HepG2 (cell line): ENCODE measurements around the gene MRPL10. TPM values are rescaled to one million over a fixed set of nuclear protein-coding genes. Genes with fewer than 3 reads are reported as not detected.

Experiments
- EP300 ChIP-seq, 3 experiments: sonication (generic) in 1 of 3; formaldehyde crosslinking in 1 of 3; IDR thresholded peaks; 2 replicates each; pipeline versions ENCODE4 v1.5.1 to v1.6.1; 2011 to 2020; ENCODE audit warnings: low read depth in 2 of 3, low read length in 2 of 3, borderline replicate concordance in 1 of 3, improper control_type of control experiment in 1 of 3, mild to moderate bottlenecking in 1 of 3, missing genetic modification reagents in 1 of 3, moderate library complexity in 1 of 3
- GMEB2 ChIP-seq: IDR thresholded peaks from 2 replicates; pipeline ENCODE4 v1.6.1; 2016; ENCODE audit warnings: missing biosample characterization, missing genetic modification reagents, low read depth
- HNF1B ChIP-seq: sonication (generic); formaldehyde crosslinking; IDR thresholded peaks from 2 replicates; pipeline ENCODE4 v1.5.1; 2020; ENCODE audit warnings: mild to moderate bottlenecking, moderate library complexity, missing genetic modification reagents
- IKZF5 ChIP-seq: IDR thresholded peaks from 2 replicates; pipeline ENCODE4 v1.6.1; 2018; ENCODE audit warnings: missing genetic modification reagents, mild to moderate bottlenecking, missing compliant biosample characterization
- KAT2B ChIP-seq: fragments of 150-350 bp; IDR thresholded peaks from 2 replicates; pipeline ENCODE4 v1.6.1; 2014; ENCODE audit warnings: low read depth, low read length, borderline replicate concordance
- MTA1 ChIP-seq: sonication (generic); formaldehyde crosslinking; IDR thresholded peaks from 2 replicates; pipeline ENCODE4 v1.4.0; 2020; ENCODE audit warnings: missing genetic modification reagents, mild to moderate bottlenecking, borderline replicate concordance
- PAX8 ChIP-seq: sonication (generic); formaldehyde crosslinking; IDR thresholded peaks from 2 replicates; pipeline ENCODE4 v1.8.0; 2022; ENCODE audit warnings: mild to moderate bottlenecking, missing genetic modification reagents, borderline replicate concordance
- TCF7L2 ChIP-seq: IDR thresholded peaks from 2 replicates; pipeline ENCODE4 v1.6.1; 2011; ENCODE audit warnings: mild to moderate bottlenecking, low read depth, low read length, moderate library complexity
- U2AF1 ChIP-seq: fragments of 200-400 bp; formaldehyde crosslinking; optimal IDR thresholded peaks from 2 replicates; pipeline ENCODE3; 2017; ENCODE audit warnings: mild to moderate bottlenecking, low read depth, low read length
- ZNF354B ChIP-seq: sonication (generic); formaldehyde crosslinking; IDR thresholded peaks from 2 replicates; pipeline ENCODE4 v1.8.0; 2022; ENCODE audit warnings: mild to moderate bottlenecking, missing genetic modification reagents
- ZNF432 ChIP-seq: sonication (generic); formaldehyde crosslinking; IDR thresholded peaks from 2 replicates; pipeline ENCODE4 v1.5.0; 2020; ENCODE audit warnings: missing genetic modification reagents, mild to moderate bottlenecking, borderline replicate concordance
- polyA plus RNA-seq, 8 experiments: library from polyadenylated mRNA; depleted of rRNA in 3 of 8; stranded (reverse) in 7 of 8; unstranded in 1 of 8; fragments of >200 nt; fragmentation: Illumina TruSeq in 4 of 8; extraction: Trizol in 4 of 8; gene quantifications; 2 replicates each; pipeline versions ENCODE4 v1.2.1 to v1.2.3, GENCODE V29; 2011 to 2016; ENCODE audit warnings: low read depth in 4 of 8, missing spikeins in 1 of 8, mixed read lengths in 1 of 8; ENCODE audit not compliant: insufficient read depth in 1 of 8
- total RNA-seq, 5 experiments: library from RNA; depleted of rRNA; stranded (reverse); fragments of >200 nt; fragmentation: Illumina TruSeq; extraction: Trizol; gene quantifications; 2 replicates each; pipeline ENCODE4 v1.2.3, GENCODE V29; 2016; ENCODE audit warnings: low read depth in 1 of 5
- TF ChIP-seq, protein P1 (sequence below): sonication (generic); formaldehyde crosslinking; IDR thresholded peaks from 2 replicates; pipeline ENCODE4 v1.4.0; 2020; ENCODE audit warnings: mild to moderate bottlenecking, missing genetic modification reagents
- TF ChIP-seq, protein P2 (sequence below): sonication (generic); formaldehyde crosslinking; IDR thresholded peaks from 2 replicates; pipeline ENCODE4 v1.8.1; 2023; ENCODE audit warnings: mild to moderate bottlenecking, moderate library complexity, missing genetic modification reagents
- TF ChIP-seq, protein P3 (sequence below): sonication (generic); formaldehyde crosslinking; IDR thresholded peaks from 2 replicates; pipeline ENCODE4 v1.4.0; 2020; ENCODE audit warnings: missing genetic modification reagents
- TF ChIP-seq, protein P4 (sequence below): sonication (generic); formaldehyde crosslinking; IDR thresholded peaks from 2 replicates; pipeline ENCODE4 v1.4.0; 2020; ENCODE audit warnings: missing genetic modification reagents

Gene MRPL10
- total and polyA plus RNA-seq, 2 of the 13 experiments (the other 11 are each of a cell fraction or from before 2014, with no cell fraction given) = 56.7 to 149 TPM

DNA sequence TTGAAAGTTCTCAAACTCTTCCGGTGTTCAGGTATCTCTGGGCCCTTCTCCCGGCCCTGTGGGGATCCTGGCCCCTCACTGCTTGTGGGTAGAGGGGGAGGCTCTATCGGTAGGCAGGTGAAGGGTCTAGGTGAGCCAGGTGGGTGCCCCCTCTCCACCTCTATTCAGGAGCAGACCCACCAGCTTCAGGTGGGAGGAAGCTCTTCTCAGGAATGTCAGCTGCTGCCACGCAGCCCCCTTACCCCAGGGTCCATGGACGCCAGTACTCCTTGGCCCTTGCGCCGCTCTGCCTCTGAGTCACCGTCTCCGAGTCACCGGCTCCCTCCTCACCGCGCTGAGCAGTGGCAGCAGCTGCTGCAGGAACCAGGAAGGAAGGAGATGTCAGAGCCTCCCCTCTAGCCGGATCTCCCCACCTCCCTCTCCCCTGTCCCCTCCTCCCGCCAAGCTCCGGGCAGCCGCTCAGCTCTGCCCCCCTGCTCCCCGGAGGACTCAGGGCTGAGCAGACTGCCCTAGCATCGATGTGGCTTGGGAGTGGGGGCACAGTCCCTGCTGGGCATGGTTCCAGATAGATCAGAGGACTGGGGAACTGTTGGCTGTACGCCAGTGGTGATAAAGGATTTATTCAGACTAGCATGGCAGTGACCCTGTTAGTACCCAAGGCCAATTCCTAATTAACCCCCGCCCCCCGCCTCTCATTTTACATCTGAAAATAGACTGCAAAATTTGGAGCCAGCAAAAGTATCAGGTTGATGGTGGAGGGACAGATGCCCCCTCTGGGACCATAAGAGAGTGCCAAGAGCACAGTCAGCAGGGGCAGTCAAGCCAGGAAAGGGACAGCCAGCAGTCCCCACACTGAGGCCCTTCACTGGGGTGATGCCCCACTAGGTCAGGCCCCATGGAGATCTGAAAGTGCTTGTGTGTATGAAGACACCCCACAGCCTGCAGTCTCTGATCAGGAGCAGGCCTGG is 9.6 kb downstream of the MRPL10 start, which contains the start of gene OSBPL7 (continued):
- TF ChIP-seq, protein P1, sequence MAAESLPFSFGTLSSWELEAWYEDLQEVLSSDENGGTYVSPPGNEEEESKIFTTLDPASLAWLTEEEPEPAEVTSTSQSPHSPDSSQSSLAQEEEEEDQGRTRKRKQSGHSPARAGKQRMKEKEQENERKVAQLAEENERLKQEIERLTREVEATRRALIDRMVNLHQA (CRISPR knock-in tag) = no peak
- TF ChIP-seq PAX8 = no peak
- TF ChIP-seq KAT2B = no peak
- TF ChIP-seq, protein P2, sequence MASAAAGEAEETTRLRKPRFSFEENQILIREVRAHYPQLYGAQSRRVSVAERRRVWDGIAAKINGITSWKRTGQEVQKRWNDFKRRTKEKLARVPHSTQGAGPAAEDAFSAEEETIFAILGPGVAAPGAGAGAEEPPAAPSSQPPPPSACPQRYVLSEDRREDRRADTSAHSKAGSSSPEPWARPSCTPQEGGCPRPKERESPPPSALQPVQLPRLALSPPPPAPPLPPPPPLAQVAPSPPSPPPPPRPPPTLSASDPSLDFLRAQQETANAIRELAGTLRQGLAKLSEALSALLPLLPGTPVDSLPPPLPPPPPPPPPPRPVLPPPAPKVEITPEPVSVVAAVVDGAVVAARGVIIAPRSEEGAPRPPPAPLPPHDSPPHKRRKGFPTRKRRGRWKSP = no peak
- no peak for TF ChIP-seq ZNF432 (CRISPR knock-in tag)
- TF ChIP-seq EP300 (IDR thresholded peaks at IDR 0.05; ENCODE audit: low read depth in 2 of 2, low read length in 2 of 2) = 0 out of 4 replicates have a peak, but pooled peaks of 1 of the 2 experiments have one; percentile 29
- no peak for TF ChIP-seq EP300 (CRISPR knock-in tag; IDR thresholded peaks at IDR 0.05; ENCODE audit: borderline replicate concordance)
- TF ChIP-seq, protein P3, sequence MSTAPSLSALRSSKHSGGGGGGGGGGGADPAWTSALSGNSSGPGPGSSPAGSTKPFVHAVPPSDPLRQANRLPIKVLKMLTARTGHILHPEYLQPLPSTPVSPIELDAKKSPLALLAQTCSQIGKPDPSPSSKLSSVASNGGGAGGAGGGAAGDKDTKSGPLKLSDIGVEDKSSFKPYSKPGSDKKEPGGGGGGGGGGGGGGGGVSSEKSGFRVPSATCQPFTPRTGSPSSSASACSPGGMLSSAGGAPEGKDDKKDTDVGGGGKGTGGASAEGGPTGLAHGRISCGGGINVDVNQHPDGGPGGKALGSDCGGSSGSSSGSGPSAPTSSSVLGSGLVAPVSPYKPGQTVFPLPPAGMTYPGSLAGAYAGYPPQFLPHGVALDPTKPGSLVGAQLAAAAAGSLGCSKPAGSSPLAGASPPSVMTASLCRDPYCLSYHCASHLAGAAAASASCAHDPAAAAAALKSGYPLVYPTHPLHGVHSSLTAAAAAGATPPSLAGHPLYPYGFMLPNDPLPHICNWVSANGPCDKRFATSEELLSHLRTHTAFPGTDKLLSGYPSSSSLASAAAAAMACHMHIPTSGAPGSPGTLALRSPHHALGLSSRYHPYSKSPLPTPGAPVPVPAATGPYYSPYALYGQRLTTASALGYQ (CRISPR knock-in tag) = no peak
- TF ChIP-seq ZNF354B (CRISPR knock-in tag) = no peak
- no peak for TF ChIP-seq U2AF1
- TF ChIP-seq IKZF5 (CRISPR knock-in tag) = peak; percentile 62; the same call in 1 of the 2 replicates
- no peak for TF ChIP-seq TCF7L2
- TF ChIP-seq GMEB2 (CRISPR knock-in tag) = no peak
- 0 out of 2 replicates have a peak, but pooled peaks have one; percentile 29 for TF ChIP-seq MTA1 (CRISPR knock-in tag)
- TF ChIP-seq, protein P4, sequence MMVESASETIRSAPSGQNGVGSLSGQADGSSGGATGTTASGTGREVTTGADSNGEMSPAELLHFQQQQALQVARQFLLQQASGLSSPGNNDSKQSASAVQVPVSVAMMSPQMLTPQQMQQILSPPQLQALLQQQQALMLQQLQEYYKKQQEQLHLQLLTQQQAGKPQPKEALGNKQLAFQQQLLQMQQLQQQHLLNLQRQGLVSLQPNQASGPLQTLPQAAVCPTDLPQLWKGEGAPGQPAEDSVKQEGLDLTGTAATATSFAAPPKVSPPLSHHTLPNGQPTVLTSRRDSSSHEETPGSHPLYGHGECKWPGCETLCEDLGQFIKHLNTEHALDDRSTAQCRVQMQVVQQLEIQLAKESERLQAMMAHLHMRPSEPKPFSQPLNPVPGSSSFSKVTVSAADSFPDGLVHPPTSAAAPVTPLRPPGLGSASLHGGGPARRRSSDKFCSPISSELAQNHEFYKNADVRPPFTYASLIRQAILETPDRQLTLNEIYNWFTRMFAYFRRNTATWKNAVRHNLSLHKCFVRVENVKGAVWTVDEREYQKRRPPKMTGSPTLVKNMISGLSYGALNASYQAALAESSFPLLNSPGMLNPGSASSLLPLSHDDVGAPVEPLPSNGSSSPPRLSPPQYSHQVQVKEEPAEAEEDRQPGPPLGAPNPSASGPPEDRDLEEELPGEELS (CRISPR knock-in tag) = peak; percentile 36; the same call in 1 of the 2 replicates
- peak; percentile 79 for TF ChIP-seq HNF1B (CRISPR knock-in tag)
